ENCODE data around the gene ARID5B.
"Not testable (repeated sequence)": the region's sequence is repeated elsewhere in the genome, so short reads cannot be mapped to it uniquely, and the experiment has no call there.

DNA sequence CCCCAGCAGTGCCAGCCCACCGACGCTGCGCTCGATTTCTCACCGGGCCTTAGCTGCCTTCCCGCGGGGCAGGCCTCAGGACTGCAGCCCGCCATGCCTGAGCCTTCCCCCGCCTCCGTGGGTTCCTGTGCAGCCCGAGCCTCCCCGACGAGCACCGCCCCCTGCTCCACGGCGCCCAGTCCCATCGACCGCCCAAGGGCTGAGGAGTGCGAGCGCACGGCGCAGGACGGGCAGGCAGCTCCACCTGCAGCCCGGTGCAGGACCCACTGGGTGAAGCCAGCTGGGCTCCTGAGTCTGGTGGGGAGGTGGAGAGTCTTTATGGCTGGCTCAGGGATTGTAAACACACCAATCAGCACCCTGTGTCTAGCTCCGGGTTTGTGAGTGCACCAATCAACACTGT is 33.7 kb upstream of the ARID5B start:
- TF ChIP-seq, protein P1, sequence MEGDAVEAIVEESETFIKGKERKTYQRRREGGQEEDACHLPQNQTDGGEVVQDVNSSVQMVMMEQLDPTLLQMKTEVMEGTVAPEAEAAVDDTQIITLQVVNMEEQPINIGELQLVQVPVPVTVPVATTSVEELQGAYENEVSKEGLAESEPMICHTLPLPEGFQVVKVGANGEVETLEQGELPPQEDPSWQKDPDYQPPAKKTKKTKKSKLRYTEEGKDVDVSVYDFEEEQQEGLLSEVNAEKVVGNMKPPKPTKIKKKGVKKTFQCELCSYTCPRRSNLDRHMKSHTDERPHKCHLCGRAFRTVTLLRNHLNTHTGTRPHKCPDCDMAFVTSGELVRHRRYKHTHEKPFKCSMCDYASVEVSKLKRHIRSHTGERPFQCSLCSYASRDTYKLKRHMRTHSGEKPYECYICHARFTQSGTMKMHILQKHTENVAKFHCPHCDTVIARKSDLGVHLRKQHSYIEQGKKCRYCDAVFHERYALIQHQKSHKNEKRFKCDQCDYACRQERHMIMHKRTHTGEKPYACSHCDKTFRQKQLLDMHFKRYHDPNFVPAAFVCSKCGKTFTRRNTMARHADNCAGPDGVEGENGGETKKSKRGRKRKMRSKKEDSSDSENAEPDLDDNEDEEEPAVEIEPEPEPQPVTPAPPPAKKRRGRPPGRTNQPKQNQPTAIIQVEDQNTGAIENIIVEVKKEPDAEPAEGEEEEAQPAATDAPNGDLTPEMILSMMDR (conservative IDR thresholded peaks at IDR 0.05; ENCODE audit: low read depth, low read length), result not testable (repeated sequence)
- not testable (repeated sequence) for TF ChIP-seq POLR2A (IDR thresholded peaks at IDR 0.05; ENCODE audit: low read depth, low read length); RAD21 (IDR thresholded peaks at IDR 0.05; ENCODE audit: low read length); MXI1 (IDR thresholded peaks at IDR 0.05; ENCODE audit: borderline replicate concordance, low read depth, low read length); CHD1 (IDR thresholded peaks at IDR 0.05; ENCODE audit: low read depth, low read length); RCOR1 (IDR thresholded peaks at IDR 0.05; ENCODE audit: insufficient replicate concordance, low read length); MAFK (IDR thresholded peaks at IDR 0.05; ENCODE audit: low read depth, low read length); CEBPB (IDR thresholded peaks at IDR 0.05; ENCODE audit: low read depth, low read length); RFX5 (IDR thresholded peaks at IDR 0.05; ENCODE audit: low read depth, low read length); FOS (IDR thresholded peaks at IDR 0.05; ENCODE audit: low read depth, low read length); BHLHE40 (IDR thresholded peaks at IDR 0.05; ENCODE audit: low read depth, low read length)
- TF ChIP-seq, protein P2, sequence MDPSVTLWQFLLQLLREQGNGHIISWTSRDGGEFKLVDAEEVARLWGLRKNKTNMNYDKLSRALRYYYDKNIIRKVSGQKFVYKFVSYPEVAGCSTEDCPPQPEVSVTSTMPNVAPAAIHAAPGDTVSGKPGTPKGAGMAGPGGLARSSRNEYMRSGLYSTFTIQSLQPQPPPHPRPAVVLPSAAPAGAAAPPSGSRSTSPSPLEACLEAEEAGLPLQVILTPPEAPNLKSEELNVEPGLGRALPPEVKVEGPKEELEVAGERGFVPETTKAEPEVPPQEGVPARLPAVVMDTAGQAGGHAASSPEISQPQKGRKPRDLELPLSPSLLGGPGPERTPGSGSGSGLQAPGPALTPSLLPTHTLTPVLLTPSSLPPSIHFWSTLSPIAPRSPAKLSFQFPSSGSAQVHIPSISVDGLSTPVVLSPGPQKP (IDR thresholded peaks at IDR 0.05; ENCODE audit: borderline replicate concordance, low read depth, low read length), result not testable (repeated sequence)
- TF ChIP-seq, protein P3, sequence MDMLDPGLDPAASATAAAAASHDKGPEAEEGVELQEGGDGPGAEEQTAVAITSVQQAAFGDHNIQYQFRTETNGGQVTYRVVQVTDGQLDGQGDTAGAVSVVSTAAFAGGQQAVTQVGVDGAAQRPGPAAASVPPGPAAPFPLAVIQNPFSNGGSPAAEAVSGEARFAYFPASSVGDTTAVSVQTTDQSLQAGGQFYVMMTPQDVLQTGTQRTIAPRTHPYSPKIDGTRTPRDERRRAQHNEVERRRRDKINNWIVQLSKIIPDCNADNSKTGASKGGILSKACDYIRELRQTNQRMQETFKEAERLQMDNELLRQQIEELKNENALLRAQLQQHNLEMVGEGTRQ (IDR thresholded peaks at IDR 0.05; ENCODE audit: low read depth, low read length), result not testable (repeated sequence)
